ENCODE measurements around the gene OMA1. TPM values are rescaled to one million over a fixed set of nuclear protein-coding genes. Genes with fewer than 3 reads are reported as not detected.

The OMA1 gene
- total RNA-seq, 1 donor from 2014 or later, result 2.4 TPM

GRCh38 chr1:58431901-58432620 is 114.5 kb downstream of the OMA1 start:
- intact Hi-C loops (cut with DNase I), result no loop called here
- H3K36me3 ChIP-seq, result no peaks in the 10 kb centered on the region
- H3K4me3 ChIP-seq, result no peak overlapping the region
- no peak for TF ChIP-seq CTCF (IDR thresholded peaks at IDR 0.05)
- H3K9me3 ChIP-seq, result no peaks in the 10 kb centered on the region
- no peak for DNase-seq (ENCODE audit: low spot score in 2 of 2)
- no peak overlapping the region for H3K27ac ChIP-seq
- H3K4me1 ChIP-seq, result no peaks in the 10 kb centered on the region
- no peaks in the 10 kb centered on the region for H3K27me3 ChIP-seq

Other genes with a start within 250 kb of the OMA1 start
- gene TACSTD2, start 30.5 kb upstream of the OMA1 start, total RNA-seq, result 1.3 TPM
- 11.2 TPM for gene MYSM1, start 153.3 kb upstream of the OMA1 start, total RNA-seq
- 1,004 TPM for gene JUN, start 237.3 kb upstream of the OMA1 start, total RNA-seq

Data from ascending aorta (tissue), 2 donors.